A673 (cell line): Measurements from ENCODE around the gene PPP1R14B.

Experiments used
- EZH2 ChIP-seq: fragments of 200-600 bp; sonication (generic); IDR thresholded peaks from 2 replicates; pipeline ENCODE4 v1.6.1; 2017; ENCODE audit warnings: borderline replicate concordance, low read depth, mild to moderate bottlenecking, mixed read lengths, antibody characterized with exemption, low read length; ENCODE audit not compliant: poor library complexity, severe bottlenecking
- TF ChIP-seq, protein P1 (sequence below): fragments of 300-800, 200-600 bp; sonication (generic); conservative IDR thresholded peaks from 2 replicates; pipeline ENCODE4 v1.5.1; 2017; ENCODE audit warnings: low read depth, mild to moderate bottlenecking, antibody characterized with exemption, low read length, moderate library complexity, mixed read lengths

DNA sequence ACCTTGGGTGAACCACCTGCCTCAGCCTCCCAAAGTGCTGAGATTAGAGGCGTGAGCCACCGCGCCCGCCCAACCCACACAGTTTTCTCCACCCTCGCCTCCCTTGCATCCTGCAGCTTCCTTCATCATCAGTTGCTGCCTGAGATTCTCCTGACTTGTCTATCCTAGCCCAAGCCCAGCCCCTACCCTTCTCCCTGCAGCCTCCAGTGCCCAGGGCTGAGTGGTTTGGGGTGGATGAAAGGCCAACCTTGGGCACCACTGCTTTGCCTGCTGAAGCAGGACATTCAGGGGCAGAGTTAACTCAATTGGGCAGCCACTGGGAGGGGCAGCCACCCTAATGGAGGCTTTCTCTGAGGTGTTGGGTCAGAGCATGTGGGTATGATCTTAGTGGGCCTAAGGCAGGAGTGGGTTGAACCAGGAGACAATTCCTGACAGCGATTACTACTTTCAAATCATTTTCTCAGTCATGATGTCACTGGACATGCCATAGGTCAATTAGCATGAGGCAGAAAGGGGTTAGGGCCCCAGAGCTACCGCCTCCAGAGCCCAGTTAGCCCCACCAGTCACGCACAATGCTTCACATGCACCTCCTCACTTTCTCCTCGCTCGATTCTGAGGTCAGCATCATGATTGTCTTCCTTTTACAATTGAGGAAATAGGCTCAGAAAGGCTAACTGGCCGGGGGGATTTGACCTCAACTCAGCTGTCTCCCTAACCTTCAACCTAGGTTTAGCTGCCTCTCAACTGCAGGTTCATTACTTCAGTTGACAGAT lies 6.9 kb downstream of the PPP1R14B start:
- TF ChIP-seq, protein P1, sequence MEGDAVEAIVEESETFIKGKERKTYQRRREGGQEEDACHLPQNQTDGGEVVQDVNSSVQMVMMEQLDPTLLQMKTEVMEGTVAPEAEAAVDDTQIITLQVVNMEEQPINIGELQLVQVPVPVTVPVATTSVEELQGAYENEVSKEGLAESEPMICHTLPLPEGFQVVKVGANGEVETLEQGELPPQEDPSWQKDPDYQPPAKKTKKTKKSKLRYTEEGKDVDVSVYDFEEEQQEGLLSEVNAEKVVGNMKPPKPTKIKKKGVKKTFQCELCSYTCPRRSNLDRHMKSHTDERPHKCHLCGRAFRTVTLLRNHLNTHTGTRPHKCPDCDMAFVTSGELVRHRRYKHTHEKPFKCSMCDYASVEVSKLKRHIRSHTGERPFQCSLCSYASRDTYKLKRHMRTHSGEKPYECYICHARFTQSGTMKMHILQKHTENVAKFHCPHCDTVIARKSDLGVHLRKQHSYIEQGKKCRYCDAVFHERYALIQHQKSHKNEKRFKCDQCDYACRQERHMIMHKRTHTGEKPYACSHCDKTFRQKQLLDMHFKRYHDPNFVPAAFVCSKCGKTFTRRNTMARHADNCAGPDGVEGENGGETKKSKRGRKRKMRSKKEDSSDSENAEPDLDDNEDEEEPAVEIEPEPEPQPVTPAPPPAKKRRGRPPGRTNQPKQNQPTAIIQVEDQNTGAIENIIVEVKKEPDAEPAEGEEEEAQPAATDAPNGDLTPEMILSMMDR = no peak
- TF ChIP-seq EZH2 = no peak
